K562 (cell line): Measurements from ENCODE around the gene KBTBD12. TPM values are rescaled to one million over a fixed set of nuclear protein-coding genes. Genes with fewer than 3 reads are reported as not detected.

Experiments used
- ATAC-seq: fragments of 200-7000 bp; cut with Tn5 transposase; 3 replicates; pipeline ENCODE4 v1.9.1; 2020; ENCODE audit warnings: moderate library complexity
- BruUV-seq: library from RNA; stranded (reverse); fragments of 400-500 nt; replicated peaks from 2 replicates; lab custom pipeline; 2021; lab: Mats Ljungman, UMichigan
- CTCF ChIA-PET: fragments of 300-600 bp; formaldehyde crosslinking; extraction: SDS; loops from one replicate; lab custom pipeline; 2021; ENCODE audit warnings: low intra/inter-chr PET ratio; lab: Yijun Ruan, JAX
- POLR2A ChIA-PET: fragments of 300-600, 350-650 bp; sonication (Branson Sonifier 250); formaldehyde crosslinking; extraction: SDS; loops from one replicate; lab custom pipeline; 2021; ENCODE audit warnings: antibody characterized with exemption, inconsistent platforms; lab: Yijun Ruan, JAX
- DNase-seq, 4 experiments: peaks; one replicate each; pipeline versions ENCODE4 v3.0.0 to v3.0.0-alpha.2; 2011 to 2018; ENCODE audit warnings: low spot score in 3 of 4, mixed read lengths in 3 of 4; ENCODE audit errors: extremely low read depth in 1 of 4
- FAIRE-seq: peaks from 2 replicates; lab custom pipeline; 2011; peaks lifted over from hg19 to GRCh38; lab: Jason Lieb, UNC
- H2AFZ ChIP-seq: 2 replicates; pipeline ENCODE4 v1.6.0; 2011; ENCODE audit warnings: low read depth, low read length, control low read depth, inconsistent platforms
- H3K27ac ChIP-seq: fragments of 200-600 bp; 3 replicates; pipeline ENCODE4 v1.8.0; 2011; ENCODE audit warnings: low read depth, mild to moderate bottlenecking, control low read depth, inconsistent platforms, low read length, moderate library complexity, mixed read lengths; ENCODE audit errors: extremely low read depth
- H3K27me3 ChIP-seq, 2 experiments: fragments of 300-600 bp in 1 of 2; 2 replicates in 1 of 2; 3 replicates in 1 of 2; pipeline versions ENCODE4 v1.6.0 to v1.8.0; 2011; ENCODE audit warnings: inconsistent platforms in 2 of 2, low read length in 2 of 2, mild to moderate bottlenecking in 1 of 2, mixed read lengths in 1 of 2, moderate library complexity in 1 of 2; ENCODE audit not compliant: control insufficient read depth in 2 of 2, insufficient read depth in 2 of 2
- H3K36me3 ChIP-seq: fragments of 300-600 bp; 3 replicates; pipeline ENCODE4 v1.8.0; 2011; ENCODE audit warnings: mild to moderate bottlenecking, low read length, inconsistent platforms; ENCODE audit not compliant: control insufficient read depth, insufficient read depth
- H3K4me1 ChIP-seq, 2 experiments: fragments of 200-600 bp in 1 of 2; replicated peaks in 1 of 2; 2 replicates in 1 of 2; 3 replicates in 1 of 2; pipeline versions ENCODE4 v1.5.1 to v1.8.0; 2011; ENCODE audit warnings: inconsistent platforms in 2 of 2, low read length in 2 of 2, mild to moderate bottlenecking in 1 of 2, mixed read lengths in 1 of 2, moderate library complexity in 1 of 2; ENCODE audit not compliant: control insufficient read depth in 2 of 2, insufficient read depth in 2 of 2
- H3K4me2 ChIP-seq: 2 replicates; pipeline ENCODE4 v1.6.1; 2011; ENCODE audit warnings: low read length, control low read depth, inconsistent platforms, mixed read lengths; ENCODE audit not compliant: insufficient read depth
- H3K4me3 ChIP-seq: fragments of 200-600 bp; sonication (generic), shearing (Covaris generic); 2 replicates; pipeline ENCODE4 v1.5.1; 2016; ENCODE audit warnings: control low read depth, inconsistent platforms
- H3K79me2 ChIP-seq: fragments of 200-600 bp; 3 replicates; pipeline ENCODE4 v1.8.0; 2011; ENCODE audit warnings: low read length, inconsistent platforms; ENCODE audit not compliant: control insufficient read depth, insufficient read depth
- H3K9ac ChIP-seq, 2 experiments: 2 replicates each; pipeline versions ENCODE4 v1.6.0 to v1.6.1; 2011; ENCODE audit warnings: low read depth in 2 of 2, low read length in 2 of 2, control low read depth in 1 of 2, inconsistent platforms in 1 of 2, mild to moderate bottlenecking in 1 of 2, mixed read lengths in 1 of 2; ENCODE audit not compliant: insufficient read depth in 1 of 2
- H3K9me1 ChIP-seq: one replicate; pipeline ENCODE4 v1.6.0; 2011; ENCODE audit warnings: inconsistent platforms, mild to moderate bottlenecking, low read length, moderate library complexity; ENCODE audit not compliant: control insufficient read depth, insufficient read depth
- H3K9me3 ChIP-seq: replicated peaks from 2 replicates; pipeline ENCODE4 v1.5.1; 2011; ENCODE audit warnings: low read depth, low read length, inconsistent platforms; ENCODE audit not compliant: control insufficient read depth, insufficient read depth
- H4K20me1 ChIP-seq: replicated peaks from 2 replicates; pipeline ENCODE4 v1.6.1; 2011; ENCODE audit warnings: low read length, inconsistent platforms, mixed read lengths; ENCODE audit not compliant: control insufficient read depth, insufficient read depth
- KLF10 ChIP-seq: fragments of 250-450 bp; sonication (Bioruptor Pico); IDR thresholded peaks from 2 replicates; pipeline ENCODE4 v1.6.1; 2021; ENCODE audit warnings: matching md5 sums
- MCM2 ChIP-seq: fragments of 450-650 bp; IDR thresholded peaks from 2 replicates; pipeline ENCODE4 v1.6.1; 2017; ENCODE audit warnings: low read depth, mild to moderate bottlenecking
- MED1 ChIP-seq: sonication (generic); formaldehyde crosslinking; IDR thresholded peaks from 2 replicates; pipeline ENCODE4 v1.8.1; 2023; ENCODE audit warnings: missing genetic modification reagents, borderline replicate concordance
- PHB ChIP-seq: fragments of 250-450 bp; sonication (Bioruptor Pico); IDR thresholded peaks from 2 replicates; pipeline ENCODE4 v1.5.0; 2021
- PHF20 ChIP-seq: fragments of 450-650 bp; IDR thresholded peaks from 2 replicates; pipeline ENCODE4 v1.6.1; 2018; ENCODE audit not compliant: partially characterized antibody
- PTBP1 ChIP-seq: fragments of 200-400 bp; formaldehyde crosslinking; IDR thresholded peaks from 2 replicates; pipeline ENCODE4 v1.6.1; 2017; ENCODE audit warnings: low read depth, low read length
- TEAD4 ChIP-seq, 2 experiments: sonication (generic) in 1 of 2; formaldehyde crosslinking in 1 of 2; IDR thresholded peaks; 2 replicates each; pipeline versions ENCODE4 v1.6.1 to v1.8.0; 2012 to 2022; ENCODE audit warnings: borderline replicate concordance in 1 of 2, inconsistent platforms in 1 of 2, low read length in 1 of 2, mild to moderate bottlenecking in 1 of 2, missing genetic modification reagents in 1 of 2
- ZMIZ1 ChIP-seq, 2 experiments: fragments of 150-350 bp in 1 of 2; IDR thresholded peaks; 2 replicates each; pipeline ENCODE4 v1.6.1; 2012 to 2016; ENCODE audit warnings: low read depth in 2 of 2, low read length in 2 of 2, mild to moderate bottlenecking in 1 of 2, moderate library complexity in 1 of 2
- ZNF696 ChIP-seq: fragments of 250-450 bp; sonication (Bioruptor Pico); conservative IDR thresholded peaks from 2 replicates; pipeline ENCODE4 v1.4.0; 2020; ENCODE audit warnings: mild to moderate bottlenecking, moderate library complexity
- WGBS: fragments of 100-300 bp; shearing (Covaris generic); methylation state at CpG from one replicate; pipeline ENCODE4 v1.1.6; 2016; ENCODE audit warnings: low coverage, mixed read lengths; ENCODE audit not compliant: insufficient coverage; ENCODE audit errors: missing lambda C conversion rate; 5-methylcytosine and 5-hydroxymethylcytosine counted together
- in situ Hi-C: fragments of 300-500 bp; cut with MboI; formaldehyde crosslinking; loops from 4 replicates; pipeline ENCODE4 v1.15.0; 2018; ENCODE audit warnings: inconsistent platforms, mixed read lengths
- intact Hi-C: fragments of 100-400 bp; cut with micrococcal nuclease; formaldehyde crosslinking; loops from 2 replicates; pipeline ENCODE4 v1.14.2; 2022
- polyA plus RNA-seq, 8 experiments: library from polyadenylated mRNA; depleted of rRNA in 4 of 8; stranded (reverse) in 5 of 8; unstranded in 3 of 8; fragments of >200 nt; fragmentation: Nextera tagmentation in 2 of 8; fragmentation: Illumina TruSeq in 1 of 8; extraction: Ambion mirVana in 2 of 8; extraction: Trizol in 1 of 8; gene quantifications; 2 replicates each; pipeline versions ENCODE4 v1.2.1 to v1.2.3, GENCODE V29; 2011 to 2014; ENCODE audit warnings: inconsistent platforms in 1 of 8, missing spikeins in 1 of 8
- total RNA-seq, 7 experiments: library from RNA; depleted of rRNA in 6 of 7; stranded (reverse); fragments of >200 nt in 6 of 7; fragmentation: Illumina TruSeq in 2 of 7; extraction: Trizol in 2 of 7; gene quantifications; 2 replicates each; pipeline versions ENCODE4 v1.2.1 to v1.2.3, GENCODE V29; 2011 to 2021; ENCODE audit warnings: low replicate concordance in 1 of 7
- TF ChIP-seq, protein P1 (sequence below), 2 experiments: IDR thresholded peaks; 2 replicates each; pipeline ENCODE4 v1.6.1; 2012; ENCODE audit warnings: improper control_type of control experiment in 2 of 2, low read depth in 2 of 2, low read length in 2 of 2, borderline replicate concordance in 1 of 2

Gene KBTBD12
- total and polyA plus RNA-seq, 9 of the 15 experiments (the other 6 are each of a cell fraction or from before 2014, with no cell fraction given), result not detected

- Histone ChIP-seq H4K20me1 (no peaks in the 10 kb centered on the region), H3K9ac (no peak overlapping the region), H3K9me3 (no peaks in the 10 kb centered on the region), H2AFZ (no peak overlapping the region), H3K79me2 (no peaks in the 10 kb centered on the region), H3K4me2 (no peak overlapping the region), H3K4me1 (no peaks in the 10 kb centered on the region), H3K9me1 (no peaks in the 10 kb centered on the region), H3K27ac (no peak overlapping the region), H3K36me3 (no peaks in the 10 kb centered on the region), H3K4me3 (no peak overlapping the region), H3K27me3 (peaks cover 10 to 37% of the 10 kb centered on the region in 2 experiments; a peak in 4 of 5 replicates)
- ChIA-PET CTCF (no interaction called here), POLR2A (interaction anchor here (0.6 kb wide), 1 partner anchor 253 kb away, joined by 3 read pairs; no protein-coding TSS in a partner anchor)
- ATAC-seq (no peak), DNase-seq (no peak), FAIRE-seq (no peak)
- intact Hi-C loops, result no loop called here
- WGBS, result 0% methylated on average over 3 of the region's 3 CpGs
- no TSS peak for BruUV-seq
- TF ChIP-seq TEAD4 (IDR thresholded peaks at IDR 0.05; ENCODE audit: low read length), result no peak
- no peak for TF ChIP-seq TEAD4 (CRISPR knock-in tag; IDR thresholded peaks at IDR 0.05; ENCODE audit: borderline replicate concordance)
- no peak for TF ChIP-seq MED1
- TF ChIP-seq, protein P1, sequence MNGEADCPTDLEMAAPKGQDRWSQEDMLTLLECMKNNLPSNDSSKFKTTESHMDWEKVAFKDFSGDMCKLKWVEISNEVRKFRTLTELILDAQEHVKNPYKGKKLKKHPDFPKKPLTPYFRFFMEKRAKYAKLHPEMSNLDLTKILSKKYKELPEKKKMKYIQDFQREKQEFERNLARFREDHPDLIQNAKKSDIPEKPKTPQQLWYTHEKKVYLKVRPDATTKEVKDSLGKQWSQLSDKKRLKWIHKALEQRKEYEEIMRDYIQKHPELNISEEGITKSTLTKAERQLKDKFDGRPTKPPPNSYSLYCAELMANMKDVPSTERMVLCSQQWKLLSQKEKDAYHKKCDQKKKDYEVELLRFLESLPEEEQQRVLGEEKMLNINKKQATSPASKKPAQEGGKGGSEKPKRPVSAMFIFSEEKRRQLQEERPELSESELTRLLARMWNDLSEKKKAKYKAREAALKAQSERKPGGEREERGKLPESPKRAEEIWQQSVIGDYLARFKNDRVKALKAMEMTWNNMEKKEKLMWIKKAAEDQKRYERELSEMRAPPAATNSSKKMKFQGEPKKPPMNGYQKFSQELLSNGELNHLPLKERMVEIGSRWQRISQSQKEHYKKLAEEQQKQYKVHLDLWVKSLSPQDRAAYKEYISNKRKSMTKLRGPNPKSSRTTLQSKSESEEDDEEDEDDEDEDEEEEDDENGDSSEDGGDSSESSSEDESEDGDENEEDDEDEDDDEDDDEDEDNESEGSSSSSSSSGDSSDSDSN (IDR thresholded peaks at IDR 0.05; ENCODE audit: borderline replicate concordance in 1 of 2, low read depth in 2 of 2, low read length in 2 of 2), result no peak
- TF ChIP-seq PHB (CRISPR knock-in tag), result no peak
- TF ChIP-seq PTBP1, result no peak
- TF ChIP-seq PHF20, result no peak
- no peak for TF ChIP-seq MCM2
- no peak for TF ChIP-seq ZNF696 (CRISPR knock-in tag)
- no peak for TF ChIP-seq ZMIZ1 (IDR thresholded peaks at IDR 0.05; ENCODE audit: low read depth in 2 of 2, low read length in 2 of 2)
- TF ChIP-seq KLF10, result no peak
- in situ Hi-C loops, result no loop called here
Measured at GRCh38 chr3:127998596-127998995, 83.6 kb downstream of the KBTBD12 start.
